ENCODE measurements around the gene KAT2B.
"Not testable (repeated sequence)": the region's sequence is repeated elsewhere in the genome, so short reads cannot be mapped to it uniquely, and the experiment has no call there.

The KAT2B gene

DNA sequence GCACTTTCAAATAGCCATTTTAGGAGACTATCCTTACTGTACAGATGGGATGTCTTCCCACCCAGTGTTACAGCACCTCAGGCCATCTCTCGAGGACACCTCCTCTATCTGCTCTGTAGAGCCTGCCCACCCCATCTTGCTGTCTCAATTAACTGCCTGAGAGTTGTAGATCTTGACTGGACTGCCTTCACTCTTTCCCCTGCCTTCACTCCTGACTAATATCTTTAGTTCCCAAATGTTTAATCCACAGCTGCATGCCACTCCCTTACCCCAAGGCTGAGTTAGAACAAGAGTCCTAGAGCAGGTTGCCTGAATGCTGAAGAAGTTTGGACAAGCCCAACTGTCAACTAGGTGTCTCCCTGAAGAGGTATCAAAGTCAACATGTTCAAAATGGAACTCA is 26.9 kb upstream of the KAT2B start:
- no peak for TF ChIP-seq ZFX (IDR thresholded peaks at IDR 0.05; ENCODE audit: borderline replicate concordance)
- TF ChIP-seq, protein P1, sequence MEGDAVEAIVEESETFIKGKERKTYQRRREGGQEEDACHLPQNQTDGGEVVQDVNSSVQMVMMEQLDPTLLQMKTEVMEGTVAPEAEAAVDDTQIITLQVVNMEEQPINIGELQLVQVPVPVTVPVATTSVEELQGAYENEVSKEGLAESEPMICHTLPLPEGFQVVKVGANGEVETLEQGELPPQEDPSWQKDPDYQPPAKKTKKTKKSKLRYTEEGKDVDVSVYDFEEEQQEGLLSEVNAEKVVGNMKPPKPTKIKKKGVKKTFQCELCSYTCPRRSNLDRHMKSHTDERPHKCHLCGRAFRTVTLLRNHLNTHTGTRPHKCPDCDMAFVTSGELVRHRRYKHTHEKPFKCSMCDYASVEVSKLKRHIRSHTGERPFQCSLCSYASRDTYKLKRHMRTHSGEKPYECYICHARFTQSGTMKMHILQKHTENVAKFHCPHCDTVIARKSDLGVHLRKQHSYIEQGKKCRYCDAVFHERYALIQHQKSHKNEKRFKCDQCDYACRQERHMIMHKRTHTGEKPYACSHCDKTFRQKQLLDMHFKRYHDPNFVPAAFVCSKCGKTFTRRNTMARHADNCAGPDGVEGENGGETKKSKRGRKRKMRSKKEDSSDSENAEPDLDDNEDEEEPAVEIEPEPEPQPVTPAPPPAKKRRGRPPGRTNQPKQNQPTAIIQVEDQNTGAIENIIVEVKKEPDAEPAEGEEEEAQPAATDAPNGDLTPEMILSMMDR (IDR thresholded peaks at IDR 0.05): no peak
- H3K27ac ChIP-seq: no peak overlapping the region

DNA sequence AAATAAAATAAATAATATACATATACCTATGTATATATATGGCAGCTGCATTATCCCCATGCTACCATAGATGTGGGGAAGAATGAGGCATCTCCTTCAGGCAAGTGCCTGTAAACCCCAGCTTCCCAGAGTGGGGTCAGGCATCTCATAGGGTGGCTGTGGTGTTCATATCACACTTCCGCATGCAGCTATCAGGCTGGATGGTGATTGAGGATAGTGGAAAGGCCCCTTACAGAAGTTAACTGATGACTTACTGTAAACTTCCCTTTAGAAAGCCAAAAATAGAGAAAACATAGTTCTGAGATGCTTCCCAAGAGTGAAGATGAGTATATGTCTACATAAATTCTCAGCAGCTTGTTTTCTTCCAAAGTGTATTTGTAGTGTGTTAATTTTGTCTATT is 24.7 kb upstream of the KAT2B start:
- TF ChIP-seq ZFX (IDR thresholded peaks at IDR 0.05; ENCODE audit: borderline replicate concordance): no peak
- TF ChIP-seq, protein P1 (IDR thresholded peaks at IDR 0.05): no peak
- no peak overlapping the region for H3K27ac ChIP-seq

DNA sequence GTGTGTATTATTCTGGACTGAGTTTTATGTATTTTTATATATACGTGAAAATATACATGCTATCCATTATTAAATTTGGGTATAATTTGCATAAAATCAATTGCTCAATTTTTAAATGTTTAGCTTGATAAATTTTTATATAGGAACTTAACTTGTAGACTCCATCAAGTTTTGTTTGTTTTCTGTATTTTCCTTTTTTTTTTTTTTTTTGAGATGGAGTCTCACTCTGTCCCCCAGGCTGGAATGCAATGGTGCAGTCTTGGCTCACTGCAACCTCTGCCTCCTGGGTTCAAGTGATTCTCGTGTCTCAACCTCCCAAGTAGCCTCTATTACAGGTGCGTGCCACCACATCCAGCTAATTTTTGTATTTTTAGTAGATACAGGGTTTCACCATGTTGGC is 24.2 kb upstream of the KAT2B start:
- H3K27ac ChIP-seq: not testable (repeated sequence)

DNA sequence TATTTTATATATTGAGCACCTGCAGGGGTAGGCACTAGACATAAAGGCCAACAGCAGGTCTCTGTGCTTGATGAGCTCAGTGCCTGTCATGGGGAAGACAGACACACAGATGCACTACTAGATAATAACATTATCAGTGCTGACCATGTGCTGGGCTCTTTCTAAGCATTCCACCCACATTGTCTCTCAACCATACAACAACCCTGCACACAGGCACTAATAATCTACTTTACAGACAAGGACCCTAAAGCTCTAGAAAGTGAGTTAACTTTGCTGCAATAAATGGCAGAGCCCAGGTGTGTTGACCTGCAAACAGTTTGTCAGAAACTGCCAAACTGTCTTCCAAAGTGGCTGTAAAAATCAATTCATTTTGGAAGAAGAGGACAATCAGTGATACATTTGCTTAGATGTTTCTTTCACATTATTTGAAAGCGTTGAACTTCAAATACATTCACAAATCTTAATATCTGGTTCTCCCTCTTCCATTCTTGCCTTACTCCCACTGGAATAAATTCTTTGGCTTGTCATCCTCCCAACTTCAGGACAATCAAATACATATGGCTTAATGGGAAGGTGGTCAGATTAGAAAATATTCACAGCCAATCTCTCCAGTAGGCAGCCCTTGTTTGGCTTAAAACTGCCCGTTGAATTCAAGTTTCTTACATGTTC is 17.2 kb upstream of the KAT2B start:
- no peak overlapping the region for H3K27ac ChIP-seq
- no peak for TF ChIP-seq ZFX (IDR thresholded peaks at IDR 0.05; ENCODE audit: borderline replicate concordance)
- TF ChIP-seq, protein P1 (IDR thresholded peaks at IDR 0.05): no peak

DNA sequence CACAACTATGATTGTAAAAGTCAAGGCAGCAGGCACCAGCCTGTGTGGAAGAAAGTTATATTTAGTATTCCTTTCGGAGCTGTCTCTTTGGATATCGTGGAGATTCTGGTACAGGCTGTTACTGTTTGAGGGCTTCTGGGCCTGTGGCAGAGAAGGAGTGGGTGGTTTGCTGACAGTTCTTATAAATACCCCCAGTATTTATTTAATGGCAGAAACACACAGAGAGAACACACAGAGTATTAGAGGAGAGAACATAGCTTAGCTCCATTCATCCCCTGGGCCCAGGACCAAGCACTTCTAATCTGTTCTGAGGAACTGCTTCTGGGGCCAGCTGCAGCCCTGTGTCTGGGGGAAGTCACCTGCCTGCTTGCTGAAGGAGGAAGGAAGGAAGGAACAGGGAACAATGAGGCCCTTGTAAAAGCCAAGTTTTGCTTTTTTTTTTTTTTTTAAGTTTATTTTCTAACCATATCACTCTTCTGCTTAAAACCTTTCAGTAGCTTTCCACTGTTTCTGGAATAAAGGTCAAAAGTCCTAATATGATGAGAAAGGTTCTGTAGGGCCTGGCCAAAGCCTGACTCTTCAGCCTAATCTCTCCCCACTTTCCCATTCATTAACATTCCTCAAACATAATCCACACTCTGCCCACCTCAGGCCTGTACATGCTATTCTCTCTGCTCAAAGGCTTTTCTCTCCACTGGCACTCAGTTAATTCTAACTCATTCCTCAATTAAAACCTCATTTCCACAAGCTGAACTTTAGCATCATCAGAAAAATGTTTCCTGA is 16.4 kb upstream of the KAT2B start:
- TF ChIP-seq, protein P1 (IDR thresholded peaks at IDR 0.05): no peak
- TF ChIP-seq ZFX (IDR thresholded peaks at IDR 0.05; ENCODE audit: borderline replicate concordance): no peak

DNA sequence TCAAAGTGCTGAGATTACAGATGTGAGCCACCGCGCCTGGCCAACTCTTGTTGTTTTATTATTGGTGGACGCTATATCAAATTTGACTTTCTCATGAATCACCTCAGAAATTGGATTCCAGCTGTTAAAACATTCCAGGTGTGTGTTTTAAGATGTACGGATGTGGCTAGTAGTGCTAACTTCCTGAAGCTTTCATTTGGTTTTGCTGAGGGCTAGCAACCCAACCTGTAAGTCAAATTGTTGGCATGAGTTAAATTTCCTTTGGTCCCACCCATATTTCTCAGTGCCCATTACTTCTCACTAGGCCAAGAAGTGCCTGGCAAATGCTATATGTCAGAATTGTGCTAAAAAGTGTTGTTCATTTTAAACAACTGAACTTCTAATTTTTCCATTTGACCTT is 13.1 kb upstream of the KAT2B start:
- no peak for TF ChIP-seq ZFX (IDR thresholded peaks at IDR 0.05; ENCODE audit: borderline replicate concordance)
- TF ChIP-seq, protein P1 (IDR thresholded peaks at IDR 0.05): no peak
- no peak overlapping the region for H3K27ac ChIP-seq

More for the DNA sequence above, 16.4 kb upstream of the KAT2B start:
- no peak overlapping the region for H3K27ac ChIP-seq

DNA sequence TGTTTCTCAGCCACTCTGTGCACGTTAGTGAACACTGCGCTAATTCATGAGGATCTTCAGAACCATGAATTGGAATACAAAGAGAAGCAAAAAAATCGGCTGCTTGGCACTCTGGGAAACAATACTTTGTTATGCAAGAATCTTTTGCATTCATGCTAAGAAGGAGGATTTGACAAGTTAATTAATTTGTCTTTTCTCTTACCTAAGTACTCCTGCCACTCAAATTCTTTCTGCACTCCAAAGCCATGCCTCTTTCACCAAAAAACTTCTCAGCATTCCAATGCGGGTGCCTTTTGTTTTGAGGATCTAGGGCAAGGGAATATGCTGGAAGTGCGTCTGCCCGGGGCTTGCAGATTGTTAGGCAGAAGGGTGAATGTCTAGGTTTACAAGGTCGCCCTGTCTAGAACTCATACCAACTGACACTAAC is 11.3 kb upstream of the KAT2B start:
- no peak for TF ChIP-seq ZFX (IDR thresholded peaks at IDR 0.05; ENCODE audit: borderline replicate concordance)
- TF ChIP-seq, protein P1 (IDR thresholded peaks at IDR 0.05): no peak
- no peak overlapping the region for H3K27ac ChIP-seq

DNA sequence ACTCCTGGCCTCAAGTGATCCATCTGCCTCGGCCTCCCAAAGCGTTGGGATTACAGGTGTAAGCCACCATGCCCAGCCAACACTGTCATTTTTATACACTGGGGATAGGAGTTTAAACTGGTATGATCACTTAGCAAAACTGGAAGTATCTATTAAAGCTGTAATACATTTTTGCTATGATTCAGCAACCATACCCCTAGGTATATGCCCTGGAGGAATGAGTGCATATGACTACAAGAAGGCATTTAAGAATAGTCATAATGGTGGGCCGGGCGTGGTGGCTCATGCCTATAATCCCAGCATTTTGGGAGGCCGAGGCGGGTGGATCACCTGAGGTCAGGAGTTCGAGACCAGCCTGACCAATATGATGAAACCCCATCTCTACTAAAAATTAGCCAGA is 8.3 kb upstream of the KAT2B start:
- not testable (repeated sequence) for H3K27ac ChIP-seq
